Stimulated activated CD4-positive, alpha-beta T cell treated with anti-CD3 and anti-CD28 coated beads, Interleukin-1b, Interleukin-23, amount 100 ng/mL, for 4 hours (primary cell): ENCODE results near the gene ERC1.
"Not testable (repeated sequence)": the region's sequence is repeated elsewhere in the genome, so short reads cannot be mapped to it uniquely, and the experiment has no call there.

Source experiments
- DNase-seq, 2 donors: peaks; one replicate each; pipeline ENCODE4 v3.0.0-alpha.2; 2020; ENCODE audit warnings: low read depth in 2 of 2

ERC1 gene

GRCh38 chr12:1287446-1287975, 296.5 kb downstream of the ERC1 start:
- no peak for DNase-seq

GRCh38 chr12:1288333-1288732, 297.3 kb downstream of the ERC1 start:
- DNase-seq = no peak

- DNase-seq = no peak
Measured at GRCh38 chr12:1289371-1290155, 298.5 kb downstream of the ERC1 start.

- DNase-seq = no peak
Measured at GRCh38 chr12:1290716-1291115, 299.7 kb downstream of the ERC1 start.

GRCh38 chr12:1291601-1292332, 300.7 kb downstream of the ERC1 start:
- DNase-seq = no peak

GRCh38 chr12:1293901-1294300, 302.9 kb downstream of the ERC1 start:
- no peak for DNase-seq

- DNase-seq = no peak
Measured at GRCh38 chr12:1297206-1297605, 306.2 kb downstream of the ERC1 start.

GRCh38 chr12:1297639-1298175, 306.7 kb downstream of the ERC1 start:
- no peak for DNase-seq

GRCh38 chr12:1300460-1300859, 309.4 kb downstream of the ERC1 start:
- no peak for DNase-seq

GRCh38 chr12:1302201-1302870, 311.3 kb downstream of the ERC1 start:
- no peak for DNase-seq

- no peak for DNase-seq
Measured at GRCh38 chr12:1305063-1305434, 314.0 kb downstream of the ERC1 start.

GRCh38 chr12:1305791-1306500, 314.9 kb downstream of the ERC1 start:
- no peak for DNase-seq

GRCh38 chr12:1306817-1307216, 315.8 kb downstream of the ERC1 start:
- no peak for DNase-seq

GRCh38 chr12:1307796-1308195, 316.8 kb downstream of the ERC1 start:
- no peak for DNase-seq

- no peak for DNase-seq
Measured at GRCh38 chr12:1309613-1310012, 318.6 kb downstream of the ERC1 start.

GRCh38 chr12:1310653-1311052, 319.6 kb downstream of the ERC1 start:
- no peak for DNase-seq

GRCh38 chr12:1311145-1311544, 320.1 kb downstream of the ERC1 start:
- DNase-seq = no peak

GRCh38 chr12:1313906-1314305, 322.9 kb downstream of the ERC1 start:
- no peak for DNase-seq

- no peak for DNase-seq
Measured at GRCh38 chr12:1314523-1314922, 323.5 kb downstream of the ERC1 start.

- DNase-seq = not testable (repeated sequence)
Measured at GRCh38 chr12:1316991-1317390, 326.0 kb downstream of the ERC1 start.

GRCh38 chr12:1318327-1319031, 327.5 kb downstream of the ERC1 start:
- no peak for DNase-seq
